ENCODE data around the gene MAPKAPK5. TPM values are rescaled to one million over a fixed set of nuclear protein-coding genes. Genes with fewer than 3 reads are reported as not detected.

The MAPKAPK5 gene
- polyA plus RNA-seq, 3 donors = 25.3 to 58.2 (median 28.2) TPM

DNA sequence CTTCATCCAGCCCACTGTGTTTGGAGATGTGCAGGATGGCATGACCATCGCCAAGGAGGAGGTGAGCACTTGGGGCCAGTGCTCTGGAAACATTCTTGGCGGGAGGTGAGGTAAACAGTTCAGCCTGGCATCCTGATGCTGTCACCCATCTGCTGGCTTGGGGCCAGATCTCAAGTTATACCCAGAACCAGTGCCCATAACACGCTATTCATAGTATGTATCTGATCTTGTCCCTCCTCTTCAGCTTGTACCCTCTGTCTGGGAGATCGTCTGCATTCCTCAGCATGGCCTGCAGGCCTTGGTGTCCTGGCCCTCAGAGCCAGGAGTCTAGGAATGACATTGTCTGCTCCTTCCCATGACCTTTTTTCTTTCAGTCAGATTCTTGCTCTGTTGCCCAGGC, 43.8 kb upstream of the MAPKAPK5 start:
- peaks cover 0 to 2% (median 2%) of the 10 kb centered on the region in 3 donors for H3K27me3 Mint-ChIP-seq (ENCODE audit: low read depth in 3 of 3)
- no peak for DNase-seq
- peaks cover 66 to 93% of the 10 kb centered on the region in 2 donors for H3K36me3 Mint-ChIP-seq
- Histone ChIP-seq H3K27ac (ENCODE audit: low read depth in 1 of 2, low read length in 2 of 2) (peak overlapping the region in 1 of 2 donors; percentile 36), H3K36me3 (replicated peaks in 1 of 2; ENCODE audit: control insufficient read depth in 1 of 2, insufficient read depth in 2 of 2, low read length in 2 of 2) (peaks cover 79 to 92% of the 10 kb centered on the region in 2 donors), H3K27me3 (ENCODE audit: control insufficient read depth in 2 of 2, insufficient read depth in 2 of 2, low read length in 2 of 2) (no peaks in the 10 kb centered on the region), H3K9ac (ENCODE audit: insufficient read depth, low read length, poor library complexity, severe bottlenecking) (no peak overlapping the region), H3K4me3 (replicated peaks in 1 of 3; ENCODE audit: low read depth in 2 of 3, low read length in 3 of 3) (no peak overlapping the region), H3K79me2 (ENCODE audit: insufficient read depth, low read length) (no peaks in the 10 kb centered on the region), H4K20me1 (ENCODE audit: insufficient read depth, low read length) (peaks cover 35% of the 10 kb centered on the region), H2AFZ (ENCODE audit: insufficient read depth, low read depth, low read length, poor library complexity, severe bottlenecking) (no peak overlapping the region), H3K4me1 (ENCODE audit: control insufficient read depth in 1 of 2, insufficient read depth in 2 of 2, low read length in 2 of 2) (no peaks in the 10 kb centered on the region), H3K4me2 (replicated peaks; ENCODE audit: extremely low read depth, low read length, poor library complexity, severe bottlenecking) (no peak overlapping the region), H3K9me3 (replicated peaks in 1 of 2; ENCODE audit: control insufficient read depth in 1 of 2, insufficient read depth in 1 of 2, low read length in 2 of 2) (no peaks in the 10 kb centered on the region)
- WGBS (ENCODE audit: insufficient coverage) = 100% methylated on average over 4 of the region's 4 CpGs
- H3K9me3 Mint-ChIP-seq = no peaks in the 10 kb centered on the region
- H3K4me3 Mint-ChIP-seq = peak overlapping the region in 1 of 2 donors; percentile 45
- intact Hi-C loops (cut with micrococcal nuclease) = no loop called here
- H3K4me1 Mint-ChIP-seq = no peaks in the 10 kb centered on the region
- TF ChIP-seq, protein P1, sequence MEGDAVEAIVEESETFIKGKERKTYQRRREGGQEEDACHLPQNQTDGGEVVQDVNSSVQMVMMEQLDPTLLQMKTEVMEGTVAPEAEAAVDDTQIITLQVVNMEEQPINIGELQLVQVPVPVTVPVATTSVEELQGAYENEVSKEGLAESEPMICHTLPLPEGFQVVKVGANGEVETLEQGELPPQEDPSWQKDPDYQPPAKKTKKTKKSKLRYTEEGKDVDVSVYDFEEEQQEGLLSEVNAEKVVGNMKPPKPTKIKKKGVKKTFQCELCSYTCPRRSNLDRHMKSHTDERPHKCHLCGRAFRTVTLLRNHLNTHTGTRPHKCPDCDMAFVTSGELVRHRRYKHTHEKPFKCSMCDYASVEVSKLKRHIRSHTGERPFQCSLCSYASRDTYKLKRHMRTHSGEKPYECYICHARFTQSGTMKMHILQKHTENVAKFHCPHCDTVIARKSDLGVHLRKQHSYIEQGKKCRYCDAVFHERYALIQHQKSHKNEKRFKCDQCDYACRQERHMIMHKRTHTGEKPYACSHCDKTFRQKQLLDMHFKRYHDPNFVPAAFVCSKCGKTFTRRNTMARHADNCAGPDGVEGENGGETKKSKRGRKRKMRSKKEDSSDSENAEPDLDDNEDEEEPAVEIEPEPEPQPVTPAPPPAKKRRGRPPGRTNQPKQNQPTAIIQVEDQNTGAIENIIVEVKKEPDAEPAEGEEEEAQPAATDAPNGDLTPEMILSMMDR (IDR thresholded peaks at IDR 0.05) = no peak
- peak overlapping the region in 4 of 7 donors; percentile 5 to 54 (median 48) for H3K27ac Mint-ChIP-seq

DNA sequence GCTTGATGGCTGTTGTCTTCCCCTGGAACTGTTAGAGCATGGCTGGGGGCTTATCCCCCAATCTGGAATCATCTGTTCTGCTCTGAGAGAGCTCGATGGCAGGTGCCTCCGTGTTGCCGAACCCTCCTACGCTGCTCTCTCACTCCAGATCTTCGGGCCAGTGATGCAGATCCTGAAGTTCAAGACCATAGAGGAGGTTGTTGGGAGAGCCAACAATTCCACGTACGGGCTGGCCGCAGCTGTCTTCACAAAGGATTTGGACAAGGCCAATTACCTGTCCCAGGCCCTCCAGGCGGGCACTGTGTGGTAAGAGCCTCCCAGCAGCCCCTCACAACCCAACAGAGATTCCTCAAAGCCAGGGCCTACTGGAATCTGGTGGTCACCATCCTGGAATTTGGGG, 42.3 kb upstream of the MAPKAPK5 start:
- intact Hi-C loops (cut with micrococcal nuclease) = no loop called here

More for the DNA sequence above, 42.3 kb upstream of the MAPKAPK5 start:
- no peak overlapping the region for H3K27ac Mint-ChIP-seq
- no peak overlapping the region for H3K9ac ChIP-seq (ENCODE audit: insufficient read depth, low read length, poor library complexity, severe bottlenecking)
- no peak overlapping the region for H3K4me3 Mint-ChIP-seq
- no peaks in the 10 kb centered on the region for H3K27me3 ChIP-seq (ENCODE audit: control insufficient read depth in 2 of 2, insufficient read depth in 2 of 2, low read length in 2 of 2)
- H3K27ac ChIP-seq (ENCODE audit: low read depth in 1 of 2, low read length in 2 of 2) = no peak overlapping the region
- H3K79me2 ChIP-seq (ENCODE audit: insufficient read depth, low read length) = no peaks in the 10 kb centered on the region
- no peak for DNase-seq
- no peak overlapping the region for H3K4me2 ChIP-seq (replicated peaks; ENCODE audit: extremely low read depth, low read length, poor library complexity, severe bottlenecking)
- no peaks in the 10 kb centered on the region for H3K9me3 ChIP-seq (replicated peaks in 1 of 2; ENCODE audit: control insufficient read depth in 1 of 2, insufficient read depth in 1 of 2, low read length in 2 of 2)
- no peaks in the 10 kb centered on the region for H3K4me1 Mint-ChIP-seq
- H3K9me3 Mint-ChIP-seq = no peaks in the 10 kb centered on the region
- H3K27me3 Mint-ChIP-seq (ENCODE audit: low read depth in 3 of 3) = no peaks in the 10 kb centered on the region
- H2AFZ ChIP-seq (ENCODE audit: insufficient read depth, low read depth, low read length, poor library complexity, severe bottlenecking) = no peak overlapping the region
- TF ChIP-seq, protein P1 (IDR thresholded peaks at IDR 0.05) = no peak
- peaks cover 63 to 93% of the 10 kb centered on the region in 2 donors for H3K36me3 Mint-ChIP-seq
- peaks cover 25% of the 10 kb centered on the region for H4K20me1 ChIP-seq (ENCODE audit: insufficient read depth, low read length)
- H3K36me3 ChIP-seq (replicated peaks in 1 of 2; ENCODE audit: control insufficient read depth in 1 of 2, insufficient read depth in 2 of 2, low read length in 2 of 2) = peaks cover 80 to 91% of the 10 kb centered on the region in 2 donors
- H3K4me1 ChIP-seq (ENCODE audit: control insufficient read depth in 1 of 2, insufficient read depth in 2 of 2, low read length in 2 of 2) = no peaks in the 10 kb centered on the region
- H3K4me3 ChIP-seq (replicated peaks in 1 of 3; ENCODE audit: low read depth in 2 of 3, low read length in 3 of 3) = no peak overlapping the region
- 100% methylated on average over 6 of the region's 9 CpGs for WGBS (ENCODE audit: insufficient coverage)
